ENCODE data around the gene ARID5B. TPM values are rescaled to one million over a fixed set of nuclear protein-coding genes. Genes with fewer than 3 reads are reported as not detected.

The ARID5B gene
- total RNA-seq, 4 donors from 2014 or later, result 47.2 to 127 (median 62.8) TPM

GRCh38 chr10:62131724-62132123 lies 230.2 kb downstream of the ARID5B start:
- TF ChIP-seq, protein P1, sequence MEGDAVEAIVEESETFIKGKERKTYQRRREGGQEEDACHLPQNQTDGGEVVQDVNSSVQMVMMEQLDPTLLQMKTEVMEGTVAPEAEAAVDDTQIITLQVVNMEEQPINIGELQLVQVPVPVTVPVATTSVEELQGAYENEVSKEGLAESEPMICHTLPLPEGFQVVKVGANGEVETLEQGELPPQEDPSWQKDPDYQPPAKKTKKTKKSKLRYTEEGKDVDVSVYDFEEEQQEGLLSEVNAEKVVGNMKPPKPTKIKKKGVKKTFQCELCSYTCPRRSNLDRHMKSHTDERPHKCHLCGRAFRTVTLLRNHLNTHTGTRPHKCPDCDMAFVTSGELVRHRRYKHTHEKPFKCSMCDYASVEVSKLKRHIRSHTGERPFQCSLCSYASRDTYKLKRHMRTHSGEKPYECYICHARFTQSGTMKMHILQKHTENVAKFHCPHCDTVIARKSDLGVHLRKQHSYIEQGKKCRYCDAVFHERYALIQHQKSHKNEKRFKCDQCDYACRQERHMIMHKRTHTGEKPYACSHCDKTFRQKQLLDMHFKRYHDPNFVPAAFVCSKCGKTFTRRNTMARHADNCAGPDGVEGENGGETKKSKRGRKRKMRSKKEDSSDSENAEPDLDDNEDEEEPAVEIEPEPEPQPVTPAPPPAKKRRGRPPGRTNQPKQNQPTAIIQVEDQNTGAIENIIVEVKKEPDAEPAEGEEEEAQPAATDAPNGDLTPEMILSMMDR (IDR thresholded peaks at IDR 0.05), result no peak
- no peak for TF ChIP-seq POLR2A (IDR thresholded peaks at IDR 0.05)
- H3K4me3 ChIP-seq (ENCODE audit: low read depth, poor library complexity, severe bottlenecking), result no peak overlapping the region
- intact Hi-C loops (cut with DNase I; ENCODE audit: low total_unique reads), result no loop called here
- 94 to 96% methylated on average over 4 of the region's 4 CpGs for WGBS, 2 donors
- no peak for DNase-seq (ENCODE audit: low spot score in 2 of 2)

DNA sequence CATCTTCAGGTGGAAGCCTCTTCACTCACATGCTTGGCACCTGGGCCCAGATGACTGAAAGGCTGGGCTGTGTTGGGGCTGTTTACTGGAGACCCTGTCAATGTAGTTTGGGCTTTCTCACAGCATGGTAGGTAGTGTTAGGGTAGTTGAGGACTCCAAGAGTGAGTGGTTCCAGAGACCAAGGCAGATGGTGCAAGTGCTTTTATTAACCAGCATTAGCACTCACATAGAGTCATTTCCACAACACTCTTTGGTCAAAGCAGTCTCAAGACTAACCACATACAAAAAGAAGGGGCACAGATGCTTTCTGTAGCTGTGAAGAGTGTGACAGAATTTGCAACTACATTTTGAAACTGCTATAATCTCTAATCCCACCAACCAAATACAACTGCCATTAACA lies 232.1 kb downstream of the ARID5B start:
- no peak for TF ChIP-seq POLR2A (IDR thresholded peaks at IDR 0.05)
- TF ChIP-seq, protein P1 (IDR thresholded peaks at IDR 0.05), result no peak
- H3K4me3 ChIP-seq (ENCODE audit: low read depth, poor library complexity, severe bottlenecking), result no peak overlapping the region
- intact Hi-C loops (cut with DNase I; ENCODE audit: low total_unique reads), result no loop called here
- DNase-seq (ENCODE audit: low spot score in 2 of 2), result no peak

DNA sequence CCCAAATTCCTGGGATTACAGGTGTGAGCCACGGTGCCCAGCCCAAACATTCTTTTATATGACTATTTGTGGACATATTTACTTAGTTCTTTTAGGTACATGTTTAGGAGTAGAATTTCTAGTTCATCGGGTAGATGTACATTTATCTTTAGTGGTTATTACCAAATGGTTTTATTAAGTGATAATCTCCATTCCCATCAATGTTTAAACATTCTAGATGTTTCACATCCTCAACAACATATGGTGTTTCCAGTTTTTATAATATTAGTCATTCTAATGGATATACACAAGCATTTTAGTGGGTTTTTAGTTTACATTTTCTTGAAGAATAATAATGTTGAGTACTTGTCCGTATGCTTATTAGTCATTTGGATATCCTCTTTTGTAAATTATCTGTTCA lies 235.4 kb downstream of the ARID5B start:
- 91% methylated on average over 3 of the region's 3 CpGs for whole genome bisulfite sequencing, 2 donors
- intact Hi-C loops (cut with DNase I; ENCODE audit: low total_unique reads), result no loop called here

More for the DNA sequence above, 235.4 kb downstream of the ARID5B start:
- no peak for DNase-seq (ENCODE audit: low spot score in 2 of 2)
- TF ChIP-seq, protein P1 (IDR thresholded peaks at IDR 0.05), result no peak
- TF ChIP-seq POLR2A (IDR thresholded peaks at IDR 0.05), result no peak
- H3K4me3 ChIP-seq (ENCODE audit: low read depth, poor library complexity, severe bottlenecking), result no peak overlapping the region

Other genes starting within 250 kb of the ARID5B start
- gene CABCOCO1, start 238.8 kb upstream of the ARID5B start, total RNA-seq, result under 1 TPM in 1 of 4 donors, not detected in 3; 0.46 TPM